HS-5 (cell line): ENCODE measurements around the gene HIP1.

Experiments
- DNase-seq: peaks from one replicate; pipeline ENCODE4 v3.0.0-alpha.2; 2012; ENCODE audit warnings: low read depth

HIP1 gene

GRCh38 chr7:75669579-75669978, 69.2 kb downstream of the HIP1 start:
- no peak for DNase-seq

- DNase-seq, result no peak
Observed at GRCh38 chr7:75667938-75668337, 70.8 kb downstream of the HIP1 start.

- DNase-seq, result no peak
Observed at GRCh38 chr7:75663302-75663907, 75.3 kb downstream of the HIP1 start.

GRCh38 chr7:75662579-75663301, 76.0 kb downstream of the HIP1 start:
- no peak for DNase-seq

- no peak for DNase-seq
Observed at GRCh38 chr7:75660566-75661215, 78.0 kb downstream of the HIP1 start.

- DNase-seq, result no peak
Observed at GRCh38 chr7:75658802-75659201, 79.9 kb downstream of the HIP1 start.

- no peak for DNase-seq
Observed at GRCh38 chr7:75658369-75658768, 80.4 kb downstream of the HIP1 start.

GRCh38 chr7:75657866-75658265, 80.9 kb downstream of the HIP1 start:
- no peak for DNase-seq

GRCh38 chr7:75656740-75657139, 82.0 kb downstream of the HIP1 start:
- DNase-seq, result no peak

GRCh38 chr7:75655536-75655935, 83.2 kb downstream of the HIP1 start:
- DNase-seq, result no peak

GRCh38 chr7:75654855-75655254, 83.9 kb downstream of the HIP1 start:
- DNase-seq, result no peak

- no peak for DNase-seq
Observed at GRCh38 chr7:75653651-75654050, 85.1 kb downstream of the HIP1 start.

GRCh38 chr7:75652788-75653187, 86.0 kb downstream of the HIP1 start:
- DNase-seq, result no peak

GRCh38 chr7:75650681-75651080, 88.1 kb downstream of the HIP1 start:
- DNase-seq, result no peak

GRCh38 chr7:75650062-75650461, 88.7 kb downstream of the HIP1 start:
- no peak for DNase-seq

GRCh38 chr7:75649462-75649861, 89.3 kb downstream of the HIP1 start:
- no peak for DNase-seq

GRCh38 chr7:75647709-75648438, 90.9 kb downstream of the HIP1 start:
- no peak for DNase-seq

GRCh38 chr7:75646571-75647102, 92.1 kb downstream of the HIP1 start:
- DNase-seq, result no peak

GRCh38 chr7:75645570-75645969, 93.2 kb downstream of the HIP1 start:
- DNase-seq, result no peak

GRCh38 chr7:75644589-75644988, 94.2 kb downstream of the HIP1 start:
- no peak for DNase-seq

- no peak for DNase-seq
Observed at GRCh38 chr7:75642810-75643486, 95.8 kb downstream of the HIP1 start.

GRCh38 chr7:75640201-75640600, 98.5 kb downstream of the HIP1 start:
- no peak for DNase-seq
